NCI-H524 (cell line): ENCODE results near the gene PCDHA2.
A peak's percentile ranks its signal among the peaks of the same experiment; 100 is the strongest.
"Not testable (repeated sequence)": the region's sequence is repeated elsewhere in the genome, so short reads cannot be mapped to it uniquely, and the experiment has no call there.

Source experiments
- DNase-seq, 2 experiments: peaks; one replicate each; lab custom pipeline; 2025; lab: John Stamatoyannopoulos, UW

Gene PCDHA2

GRCh38 chr5:140794595-140795258, at the start of gene PCDHA2:
Gene PCDHA2, plus strand, starts transcription at chr5:140794852.
- DNase-seq = no peak

GRCh38 chr5:140753561-140753960, 41.1 kb upstream of the PCDHA2 start:
- DNase-seq = no peak

- no peak for DNase-seq
These were observed 30.3 kb upstream of the PCDHA2 start for GRCh38 chr5:140764177-140764973.

- DNase-seq = no peak
These were observed 27.2 kb upstream of the PCDHA2 start for GRCh38 chr5:140767444-140767843.

GRCh38 chr5:140780512-140780911, 14.1 kb upstream of the PCDHA2 start:
- no peak for DNase-seq

GRCh38 chr5:140785905-140786686, 8.6 kb upstream of the PCDHA2 start, which contains the start of gene PCDHA1:
Gene PCDHA1, plus strand, starts transcription at chr5:140786140.
- DNase-seq = peak in 1 of 2 experiments; percentile 21

- not testable (repeated sequence) for DNase-seq
These were observed 7.2 kb upstream of the PCDHA2 start for GRCh38 chr5:140787422-140787821.

GRCh38 chr5:140787849-140788504, 6.7 kb upstream of the PCDHA2 start:
- DNase-seq = not testable (repeated sequence)

GRCh38 chr5:140791089-140791488, 3.6 kb upstream of the PCDHA2 start:
- DNase-seq = no peak

- no peak for DNase-seq
These were observed 598 bp downstream of the PCDHA2 start for GRCh38 chr5:140795259-140795641.

GRCh38 chr5:140796072-140796717, 1.5 kb downstream of the PCDHA2 start:
- not testable (repeated sequence) for DNase-seq

- DNase-seq = no peak
These were observed 2.1 kb downstream of the PCDHA2 start for GRCh38 chr5:140796718-140797095.

- no peak for DNase-seq
These were observed 6.3 kb downstream of the PCDHA2 start, which contains the start of gene PCDHA3 for GRCh38 chr5:140800816-140801493. Gene PCDHA3, plus strand, starts transcription at chr5:140801057.

GRCh38 chr5:140801494-140801841, 6.8 kb downstream of the PCDHA2 start:
- no peak for DNase-seq

- not testable (repeated sequence) for DNase-seq
These were observed 7.7 kb downstream of the PCDHA2 start for GRCh38 chr5:140802381-140802780.

GRCh38 chr5:140802781-140803271, 8.2 kb downstream of the PCDHA2 start:
- no peak for DNase-seq

GRCh38 chr5:140806834-140807775, 12.5 kb downstream of the PCDHA2 start, which contains the start of gene PCDHA4:
Gene PCDHA4, plus strand, starts transcription at chr5:140807068.
- no peak for DNase-seq

- not testable (repeated sequence) for DNase-seq
These were observed 13.7 kb downstream of the PCDHA2 start for GRCh38 chr5:140808241-140808888.

GRCh38 chr5:140808889-140809291, 14.2 kb downstream of the PCDHA2 start:
- no peak for DNase-seq
